GM23338 (cell line): ENCODE data around the gene NQO1. TPM values are rescaled to one million over a fixed set of nuclear protein-coding genes. Genes with fewer than 3 reads are reported as not detected.

Source experiments
- ATAC-seq: fragments of 200-7000 bp; cut with Tn5 transposase; 3 replicates; pipeline ENCODE4 v1.9.1; 2020
- DNase-seq: peaks from one replicate; pipeline ENCODE4 v3.0.0-alpha.2; 2015; ENCODE audit warnings: low spot score
- H2AFZ ChIP-seq: fragments of 200-600 bp; sonication (generic); 2 replicates; pipeline ENCODE4 v1.8.0; 2016; ENCODE audit warnings: antibody characterized with exemption, mild to moderate bottlenecking, moderate library complexity
- H3F3A ChIP-seq: fragments of 200-600 bp; sonication (generic); replicated peaks from 2 replicates; pipeline ENCODE4 v1.8.0; 2017; ENCODE audit warnings: antibody characterized with exemption, mixed run types, low read depth
- H3K27ac ChIP-seq: fragments of 200-600 bp; sonication (generic); 2 replicates; pipeline ENCODE4 v1.6.1; 2016; ENCODE audit warnings: low read depth
- H3K27me3 ChIP-seq: fragments of 200-600 bp; sonication (generic); 2 replicates; pipeline ENCODE4 v1.8.0; 2016; ENCODE audit warnings: mild to moderate bottlenecking, mixed run types, moderate library complexity; ENCODE audit not compliant: insufficient read depth
- H3K36me3 ChIP-seq: fragments of 200-600 bp; sonication (generic); 2 replicates; pipeline ENCODE4 v1.8.0; 2016; ENCODE audit warnings: mild to moderate bottlenecking; ENCODE audit not compliant: insufficient read depth
- H3K4me1 ChIP-seq: fragments of 200-600 bp; sonication (generic); 2 replicates; pipeline ENCODE4 v1.8.0; 2016; ENCODE audit warnings: mild to moderate bottlenecking, moderate library complexity; ENCODE audit not compliant: insufficient read depth
- H3K4me2 ChIP-seq: fragments of 200-600 bp; sonication (generic); 2 replicates; pipeline ENCODE4 v1.7.1; 2017; ENCODE audit warnings: mixed run types
- H3K4me3 ChIP-seq: fragments of 200-600 bp; sonication (generic); 2 replicates; pipeline ENCODE4 v1.6.1; 2016; ENCODE audit warnings: mixed run types
- H3K79me2 ChIP-seq: fragments of 200-600 bp; sonication (generic); replicated peaks from 2 replicates; pipeline ENCODE4 v1.8.0; 2017; ENCODE audit warnings: mild to moderate bottlenecking; ENCODE audit not compliant: insufficient read depth
- H3K9me2 ChIP-seq: fragments of 200-600 bp; sonication (generic); 2 replicates; pipeline ENCODE4 v1.8.0; 2017; ENCODE audit not compliant: insufficient read depth
- H4K20me1 ChIP-seq: fragments of 200-600 bp; sonication (generic); replicated peaks from 2 replicates; pipeline ENCODE4 v1.8.0; 2017; ENCODE audit warnings: mild to moderate bottlenecking; ENCODE audit not compliant: insufficient read depth
- H3K27ac Mint-ChIP-seq: 2 replicates; pipeline ENCODE4 v1.8.0; 2020; ENCODE audit warnings: inconsistent platforms, mild to moderate bottlenecking, moderate library complexity, mixed read lengths
- H3K27me3 Mint-ChIP-seq: 3 replicates; pipeline ENCODE4 v1.8.0; 2022; ENCODE audit warnings: low read depth, mild to moderate bottlenecking, moderate library complexity, mixed read lengths, inconsistent platforms; ENCODE audit not compliant: insufficient read depth, poor library complexity
- H3K36me3 Mint-ChIP-seq: 3 replicates; pipeline ENCODE4 v1.8.0; 2021; ENCODE audit warnings: low read depth, mild to moderate bottlenecking, inconsistent platforms, moderate library complexity, mixed read lengths
- H3K4me1 Mint-ChIP-seq: 3 replicates; pipeline ENCODE4 v1.8.0; 2020; ENCODE audit warnings: mild to moderate bottlenecking, inconsistent platforms, mixed read lengths
- H3K4me3 Mint-ChIP-seq: 3 replicates; pipeline ENCODE4 v1.8.0; 2021; ENCODE audit warnings: moderate library complexity, mild to moderate bottlenecking, inconsistent platforms, mixed read lengths
- H3K9me3 Mint-ChIP-seq: 3 replicates; pipeline ENCODE4 v1.8.0; 2020; ENCODE audit warnings: moderate library complexity, mild to moderate bottlenecking, inconsistent platforms, mixed read lengths
- CREB1 ChIP-seq: fragments of 250-450 bp; sonication (Bioruptor Pico); IDR thresholded peaks from 2 replicates; pipeline ENCODE4 v1.5.0; 2020; ENCODE audit warnings: low read depth, mild to moderate bottlenecking, moderate library complexity
- JUNB ChIP-seq: IDR thresholded peaks from one replicate; pipeline ENCODE4 v1.6.1; 2016; ENCODE audit warnings: antibody characterized with exemption; ENCODE audit not compliant: unreplicated experiment
- STAT1 ChIP-seq: IDR thresholded peaks from one replicate; pipeline ENCODE4 v1.6.1; 2016; ENCODE audit warnings: antibody characterized with exemption; ENCODE audit not compliant: unreplicated experiment
- ZNF331 ChIP-seq: fragments of 250-450 bp; sonication (Bioruptor Pico); IDR thresholded peaks from 2 replicates; pipeline ENCODE4 v1.5.0; 2020; ENCODE audit warnings: low read depth, mild to moderate bottlenecking, moderate library complexity
- polyA plus RNA-seq: library from polyadenylated mRNA; unstranded; fragments of >200 nt; fragmentation: Nextera tagmentation; extraction: Ambion mirVana; gene quantifications from 2 replicates; pipeline ENCODE4 v1.2.1, GENCODE V29; 2016
- total RNA-seq: library from RNA; depleted of rRNA; stranded (reverse); fragments of >200 nt; shearing (Covaris generic); gene quantifications from 2 replicates; pipeline ENCODE4 v1.2.3, GENCODE V29; 2014
- TF ChIP-seq, protein P1 (sequence below): fragments of 250-450 bp; sonication (Bioruptor Pico); IDR thresholded peaks from 2 replicates; pipeline ENCODE4 v1.5.0; 2020; ENCODE audit warnings: mild to moderate bottlenecking, moderate library complexity
- TF ChIP-seq, protein P2 (sequence below), 2 experiments: fragments of 200-600 bp in 1 of 2; sonication (generic) in 1 of 2; conservative IDR thresholded peaks; 2 replicates each; pipeline versions ENCODE4 v1.5.1 to v1.6.1; 2016 to 2017; ENCODE audit warnings: antibody characterized with exemption in 2 of 2, low read depth in 2 of 2, mild to moderate bottlenecking in 2 of 2, moderate library complexity in 1 of 2
- TF ChIP-seq, protein P3 (sequence below): IDR thresholded peaks from 2 replicates; pipeline ENCODE4 v1.6.1; 2016; ENCODE audit warnings: antibody characterized with exemption

NQO1 gene
- total and polyA plus RNA-seq, 2 experiments from 2014 or later = 80.9 to 86.3 TPM

DNA sequence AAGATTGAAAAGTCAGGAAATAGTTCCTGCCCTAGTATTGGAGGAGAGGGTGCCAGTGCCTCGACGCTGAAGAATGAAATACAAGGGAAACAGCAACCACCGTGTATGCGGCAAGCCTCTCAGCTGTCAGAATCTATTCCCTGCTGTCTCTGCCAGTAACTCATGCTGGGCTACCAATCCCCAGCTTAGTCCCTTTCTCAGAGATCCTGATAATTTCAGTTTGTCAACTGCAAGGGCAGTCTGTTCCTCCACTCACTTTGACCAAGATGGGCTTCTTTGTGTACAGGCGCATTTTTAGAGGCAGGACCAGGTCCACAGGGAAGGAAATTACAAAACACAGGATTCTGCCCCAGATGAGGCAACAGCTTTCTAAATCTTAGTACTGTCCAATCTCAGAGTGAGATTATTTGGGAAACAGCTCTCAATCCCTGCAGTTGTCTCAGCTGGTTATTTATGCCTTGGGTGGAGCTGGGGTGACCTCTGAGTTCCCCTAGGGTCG, 1.3 kb downstream of the NQO1 start (continued):
- TF ChIP-seq, protein P1, sequence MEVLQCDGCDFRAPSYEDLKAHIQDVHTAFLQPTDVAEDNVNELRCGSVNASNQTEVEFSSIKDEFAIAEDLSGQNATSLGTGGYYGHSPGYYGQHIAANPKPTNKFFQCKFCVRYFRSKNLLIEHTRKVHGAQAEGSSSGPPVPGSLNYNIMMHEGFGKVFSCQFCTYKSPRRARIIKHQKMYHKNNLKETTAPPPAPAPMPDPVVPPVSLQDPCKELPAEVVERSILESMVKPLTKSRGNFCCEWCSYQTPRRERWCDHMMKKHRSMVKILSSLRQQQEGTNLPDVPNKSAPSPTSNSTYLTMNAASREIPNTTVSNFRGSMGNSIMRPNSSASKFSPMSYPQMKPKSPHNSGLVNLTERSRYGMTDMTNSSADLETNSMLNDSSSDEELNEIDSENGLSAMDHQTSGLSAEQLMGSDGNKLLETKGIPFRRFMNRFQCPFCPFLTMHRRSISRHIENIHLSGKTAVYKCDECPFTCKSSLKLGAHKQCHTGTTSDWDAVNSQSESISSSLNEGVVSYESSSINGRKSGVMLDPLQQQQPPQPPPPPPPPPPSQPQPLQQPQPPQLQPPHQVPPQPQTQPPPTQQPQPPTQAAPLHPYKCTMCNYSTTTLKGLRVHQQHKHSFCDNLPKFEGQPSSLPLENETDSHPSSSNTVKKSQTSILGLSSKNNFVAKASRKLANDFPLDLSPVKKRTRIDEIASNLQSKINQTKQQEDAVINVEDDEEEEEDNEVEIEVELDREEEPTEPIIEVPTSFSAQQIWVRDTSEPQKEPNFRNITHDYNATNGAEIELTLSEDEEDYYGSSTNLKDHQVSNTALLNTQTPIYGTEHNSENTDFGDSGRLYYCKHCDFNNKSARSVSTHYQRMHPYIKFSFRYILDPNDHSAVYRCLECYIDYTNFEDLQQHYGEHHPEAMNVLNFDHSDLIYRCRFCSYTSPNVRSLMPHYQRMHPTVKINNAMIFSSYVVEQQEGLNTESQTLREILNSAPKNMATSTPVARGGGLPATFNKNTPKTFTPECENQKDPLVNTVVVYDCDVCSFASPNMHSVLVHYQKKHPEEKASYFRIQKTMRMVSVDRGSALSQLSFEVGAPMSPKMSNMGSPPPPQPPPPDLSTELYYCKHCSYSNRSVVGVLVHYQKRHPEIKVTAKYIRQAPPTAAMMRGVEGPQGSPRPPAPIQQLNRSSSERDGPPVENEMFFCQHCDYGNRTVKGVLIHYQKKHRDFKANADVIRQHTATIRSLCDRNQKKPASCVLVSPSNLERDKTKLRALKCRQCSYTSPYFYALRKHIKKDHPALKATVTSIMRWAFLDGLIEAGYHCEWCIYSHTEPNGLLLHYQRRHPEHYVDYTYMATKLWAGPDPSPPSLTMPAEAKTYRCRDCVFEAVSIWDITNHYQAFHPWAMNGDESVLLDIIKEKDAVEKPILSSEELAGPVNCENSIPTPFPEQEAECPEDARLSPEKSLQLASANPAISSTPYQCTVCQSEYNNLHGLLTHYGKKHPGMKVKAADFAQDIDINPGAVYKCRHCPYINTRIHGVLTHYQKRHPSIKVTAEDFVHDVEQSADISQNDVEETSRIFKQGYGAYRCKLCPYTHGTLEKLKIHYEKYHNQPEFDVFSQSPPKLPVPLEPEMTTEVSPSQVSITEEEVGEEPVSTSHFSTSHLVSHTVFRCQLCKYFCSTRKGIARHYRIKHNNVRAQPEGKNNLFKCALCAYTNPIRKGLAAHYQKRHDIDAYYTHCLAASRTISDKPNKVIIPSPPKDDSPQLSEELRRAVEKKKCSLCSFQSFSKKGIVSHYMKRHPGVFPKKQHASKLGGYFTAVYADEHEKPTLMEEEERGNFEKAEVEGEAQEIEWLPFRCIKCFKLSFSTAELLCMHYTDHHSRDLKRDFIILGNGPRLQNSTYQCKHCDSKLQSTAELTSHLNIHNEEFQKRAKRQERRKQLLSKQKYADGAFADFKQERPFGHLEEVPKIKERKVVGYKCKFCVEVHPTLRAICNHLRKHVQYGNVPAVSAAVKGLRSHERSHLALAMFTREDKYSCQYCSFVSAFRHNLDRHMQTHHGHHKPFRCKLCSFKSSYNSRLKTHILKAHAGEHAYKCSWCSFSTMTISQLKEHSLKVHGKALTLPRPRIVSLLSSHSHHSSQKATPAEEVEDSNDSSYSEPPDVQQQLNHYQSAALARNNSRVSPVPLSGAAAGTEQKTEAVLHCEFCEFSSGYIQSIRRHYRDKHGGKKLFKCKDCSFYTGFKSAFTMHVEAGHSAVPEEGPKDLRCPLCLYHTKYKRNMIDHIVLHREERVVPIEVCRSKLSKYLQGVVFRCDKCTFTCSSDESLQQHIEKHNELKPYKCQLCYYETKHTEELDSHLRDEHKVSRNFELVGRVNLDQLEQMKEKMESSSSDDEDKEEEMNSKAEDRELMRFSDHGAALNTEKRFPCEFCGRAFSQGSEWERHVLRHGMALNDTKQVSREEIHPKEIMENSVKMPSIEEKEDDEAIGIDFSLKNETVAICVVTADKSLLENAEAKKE (CRISPR knock-in tag) = no peak
- TF ChIP-seq ZNF331 (no peak), CREB1 (CRISPR knock-in tag) (no peak)
- TF ChIP-seq, protein P2, sequence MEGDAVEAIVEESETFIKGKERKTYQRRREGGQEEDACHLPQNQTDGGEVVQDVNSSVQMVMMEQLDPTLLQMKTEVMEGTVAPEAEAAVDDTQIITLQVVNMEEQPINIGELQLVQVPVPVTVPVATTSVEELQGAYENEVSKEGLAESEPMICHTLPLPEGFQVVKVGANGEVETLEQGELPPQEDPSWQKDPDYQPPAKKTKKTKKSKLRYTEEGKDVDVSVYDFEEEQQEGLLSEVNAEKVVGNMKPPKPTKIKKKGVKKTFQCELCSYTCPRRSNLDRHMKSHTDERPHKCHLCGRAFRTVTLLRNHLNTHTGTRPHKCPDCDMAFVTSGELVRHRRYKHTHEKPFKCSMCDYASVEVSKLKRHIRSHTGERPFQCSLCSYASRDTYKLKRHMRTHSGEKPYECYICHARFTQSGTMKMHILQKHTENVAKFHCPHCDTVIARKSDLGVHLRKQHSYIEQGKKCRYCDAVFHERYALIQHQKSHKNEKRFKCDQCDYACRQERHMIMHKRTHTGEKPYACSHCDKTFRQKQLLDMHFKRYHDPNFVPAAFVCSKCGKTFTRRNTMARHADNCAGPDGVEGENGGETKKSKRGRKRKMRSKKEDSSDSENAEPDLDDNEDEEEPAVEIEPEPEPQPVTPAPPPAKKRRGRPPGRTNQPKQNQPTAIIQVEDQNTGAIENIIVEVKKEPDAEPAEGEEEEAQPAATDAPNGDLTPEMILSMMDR (conservative IDR thresholded peaks at IDR 0.05; ENCODE audit: low read depth in 2 of 2) = no peak
- TF ChIP-seq, protein P3, sequence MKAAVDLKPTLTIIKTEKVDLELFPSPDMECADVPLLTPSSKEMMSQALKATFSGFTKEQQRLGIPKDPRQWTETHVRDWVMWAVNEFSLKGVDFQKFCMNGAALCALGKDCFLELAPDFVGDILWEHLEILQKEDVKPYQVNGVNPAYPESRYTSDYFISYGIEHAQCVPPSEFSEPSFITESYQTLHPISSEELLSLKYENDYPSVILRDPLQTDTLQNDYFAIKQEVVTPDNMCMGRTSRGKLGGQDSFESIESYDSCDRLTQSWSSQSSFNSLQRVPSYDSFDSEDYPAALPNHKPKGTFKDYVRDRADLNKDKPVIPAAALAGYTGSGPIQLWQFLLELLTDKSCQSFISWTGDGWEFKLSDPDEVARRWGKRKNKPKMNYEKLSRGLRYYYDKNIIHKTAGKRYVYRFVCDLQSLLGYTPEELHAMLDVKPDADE = no peak

DNA sequence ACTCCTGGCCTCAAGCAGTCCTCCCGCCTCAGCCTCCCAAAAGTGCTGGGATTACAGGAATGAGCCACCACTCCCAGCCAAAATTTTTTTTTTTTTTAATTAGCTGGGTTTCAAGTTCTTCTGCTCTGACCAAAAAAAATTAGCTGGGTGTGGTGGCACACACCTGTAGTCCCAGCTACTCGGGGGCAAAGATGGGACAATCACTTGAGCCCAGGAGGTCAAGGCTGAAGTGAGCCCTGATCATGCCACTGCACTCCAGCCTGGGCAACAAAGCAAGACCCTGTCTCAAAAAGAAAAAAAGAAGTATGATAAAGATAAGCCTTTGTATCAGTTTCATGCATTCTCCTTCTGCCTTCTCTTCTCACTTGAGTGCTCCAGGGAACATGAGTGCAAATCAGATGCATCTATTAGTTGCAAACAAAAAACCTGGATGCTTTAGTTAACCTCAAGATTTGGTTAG, 1.9 kb downstream of the NQO1 start:
- H3K4me3 Mint-ChIP-seq = peak overlapping the region; percentile 83; the same call in 2 of the 3 replicates
- ATAC-seq (no peak), DNase-seq (no peak)
- Histone ChIP-seq H4K20me1 (no peaks in the 10 kb centered on the region), H3K4me1 (peaks cover 32% of the 10 kb centered on the region), H3K27me3 (no peaks in the 10 kb centered on the region), H3K36me3 (no peaks in the 10 kb centered on the region; the same call in 1 of the 2 replicates), H3F3A (peaks cover 28% of the 10 kb centered on the region; the same call in 1 of the 2 replicates), H3K27ac (peak overlapping the region; percentile 61; the same call in 1 of the 2 replicates), H3K4me2 (peak overlapping the region; percentile 96; the same call in 1 of the 2 replicates), H2AFZ (no peak overlapping the region), H3K79me2 (peaks cover 38% of the 10 kb centered on the region), H3K4me3 (peak overlapping the region; percentile 62; the same call in 1 of the 2 replicates), H3K9me2 (no peaks in the 10 kb centered on the region)
- TF ChIP-seq JUNB = no peak
- TF ChIP-seq STAT1 = no peak
- no peak for TF ChIP-seq ZNF331
- no peak for TF ChIP-seq CREB1 (CRISPR knock-in tag)
- H3K4me1 Mint-ChIP-seq = peaks cover 34% of the 10 kb centered on the region
- peak overlapping the region; percentile 11; the same call in 1 of the 2 replicates for H3K27ac Mint-ChIP-seq
- H3K9me3 Mint-ChIP-seq = no peaks in the 10 kb centered on the region
- H3K36me3 Mint-ChIP-seq = no peaks in the 10 kb centered on the region; the same call in 2 of the 3 replicates
- peaks cover 23% of the 10 kb centered on the region for H3K27me3 Mint-ChIP-seq
